ENCODE measurements around the gene NAV1.

DNA sequence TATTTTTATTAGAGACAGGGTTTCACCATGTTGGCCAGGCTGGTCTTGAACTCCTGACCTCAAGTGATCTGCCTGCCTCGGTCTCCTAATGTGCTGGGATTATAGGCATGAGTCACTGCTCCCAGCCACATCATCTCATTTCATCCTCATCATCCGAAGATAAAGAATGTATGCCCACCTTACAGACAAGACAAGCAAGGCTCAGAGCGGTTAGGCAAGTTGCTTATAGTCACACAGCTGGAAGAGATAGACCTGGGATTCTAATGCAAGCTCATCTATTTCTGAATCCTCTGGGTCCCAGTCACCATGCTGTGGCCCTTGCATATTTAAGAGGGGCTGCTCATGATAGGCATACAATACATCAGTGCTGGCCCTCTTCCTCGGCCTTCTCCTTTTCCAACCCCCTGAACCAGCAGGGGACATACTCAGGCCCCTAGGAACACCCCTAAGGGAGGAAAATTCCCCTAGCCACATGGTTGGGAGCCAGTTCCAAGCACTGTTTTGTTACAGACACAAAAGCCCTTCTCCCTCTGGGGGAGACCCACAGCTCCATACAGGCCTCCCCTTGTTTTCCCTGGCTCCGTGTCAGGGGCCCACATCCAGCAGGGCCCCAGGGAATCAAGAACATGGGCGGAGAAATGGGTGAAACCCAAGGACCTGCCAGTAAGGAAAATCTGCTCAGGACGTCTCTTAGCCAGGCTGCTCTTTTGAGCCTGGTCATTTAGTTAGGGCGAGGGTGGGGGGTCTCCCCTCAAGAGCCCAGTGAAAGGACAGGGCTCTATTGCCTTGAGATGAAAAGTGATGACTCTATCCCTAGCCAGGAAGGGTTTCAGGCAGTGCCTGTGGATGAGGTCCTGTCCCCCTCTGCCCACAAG is 38.9 kb upstream of the NAV1 start:
- TF ChIP-seq, protein P1, sequence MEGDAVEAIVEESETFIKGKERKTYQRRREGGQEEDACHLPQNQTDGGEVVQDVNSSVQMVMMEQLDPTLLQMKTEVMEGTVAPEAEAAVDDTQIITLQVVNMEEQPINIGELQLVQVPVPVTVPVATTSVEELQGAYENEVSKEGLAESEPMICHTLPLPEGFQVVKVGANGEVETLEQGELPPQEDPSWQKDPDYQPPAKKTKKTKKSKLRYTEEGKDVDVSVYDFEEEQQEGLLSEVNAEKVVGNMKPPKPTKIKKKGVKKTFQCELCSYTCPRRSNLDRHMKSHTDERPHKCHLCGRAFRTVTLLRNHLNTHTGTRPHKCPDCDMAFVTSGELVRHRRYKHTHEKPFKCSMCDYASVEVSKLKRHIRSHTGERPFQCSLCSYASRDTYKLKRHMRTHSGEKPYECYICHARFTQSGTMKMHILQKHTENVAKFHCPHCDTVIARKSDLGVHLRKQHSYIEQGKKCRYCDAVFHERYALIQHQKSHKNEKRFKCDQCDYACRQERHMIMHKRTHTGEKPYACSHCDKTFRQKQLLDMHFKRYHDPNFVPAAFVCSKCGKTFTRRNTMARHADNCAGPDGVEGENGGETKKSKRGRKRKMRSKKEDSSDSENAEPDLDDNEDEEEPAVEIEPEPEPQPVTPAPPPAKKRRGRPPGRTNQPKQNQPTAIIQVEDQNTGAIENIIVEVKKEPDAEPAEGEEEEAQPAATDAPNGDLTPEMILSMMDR (IDR thresholded peaks at IDR 0.05; ENCODE audit: low read depth, low read length, missing input control), result no peak
- TF ChIP-seq, protein P2, sequence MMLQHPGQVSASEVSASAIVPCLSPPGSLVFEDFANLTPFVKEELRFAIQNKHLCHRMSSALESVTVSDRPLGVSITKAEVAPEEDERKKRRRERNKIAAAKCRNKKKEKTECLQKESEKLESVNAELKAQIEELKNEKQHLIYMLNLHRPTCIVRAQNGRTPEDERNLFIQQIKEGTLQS (IDR thresholded peaks at IDR 0.05), result no peak
- TF ChIP-seq JUND (IDR thresholded peaks at IDR 0.05), result no peak
- no peak for TF ChIP-seq HNF4A (conservative IDR thresholded peaks at IDR 0.05)
- TF ChIP-seq SP1 (IDR thresholded peaks at IDR 0.05), result no peak
